HG02588 (cell line): ENCODE data around the gene AQP10.
A peak's percentile ranks its signal among the peaks of the same experiment; 100 is the strongest.
"Not testable (repeated sequence)": the region's sequence is repeated elsewhere in the genome, so short reads cannot be mapped to it uniquely, and the experiment has no call there.

Source experiments
- ATAC-seq: cut with Tn5 transposase; IDR thresholded peaks from one replicate; pipeline ENCODE4 v1.9.1; 2021; ENCODE audit warnings: mild to moderate bottlenecking, moderate library complexity; ENCODE audit not compliant: unreplicated experiment

AQP10 gene

GRCh38 chr1:154320882-154321608, at the start of gene AQP10:
AQP10 (plus strand) TSS chr1:154321093; CDS start chr1:154321156, 63 bp downstream.
- no peak for ATAC-seq

- ATAC-seq, result peak; percentile 82
These were observed 48.5 kb upstream of the AQP10 start, which contains the start of gene HAX1 for GRCh38 chr1:154272217-154272998. HAX1 (plus strand) TSS chr1:154272629; CDS start chr1:154272724, 95 bp downstream.

GRCh38 chr1:154272999-154273563, 47.8 kb upstream of the AQP10 start:
- no peak for ATAC-seq

GRCh38 chr1:154276797-154277196, 44.1 kb upstream of the AQP10 start:
- ATAC-seq, result no peak

- not testable (repeated sequence) for ATAC-seq
These were observed 33.3 kb upstream of the AQP10 start for GRCh38 chr1:154287591-154287990.

- no peak for ATAC-seq
These were observed 32.2 kb upstream of the AQP10 start for GRCh38 chr1:154288661-154289060.

- no peak for ATAC-seq
These were observed 30.0 kb upstream of the AQP10 start for GRCh38 chr1:154290921-154291320.

- no peak for ATAC-seq
These were observed 25.3 kb upstream of the AQP10 start for GRCh38 chr1:154295408-154296235.

- ATAC-seq, result no peak
These were observed 19.3 kb upstream of the AQP10 start for GRCh38 chr1:154301582-154301981.

GRCh38 chr1:154304664-154305337, 16.1 kb upstream of the AQP10 start:
- peak; percentile 54 for ATAC-seq

GRCh38 chr1:154306151-154306550, 14.7 kb upstream of the AQP10 start:
- ATAC-seq, result no peak

GRCh38 chr1:154307670-154308270, 13.1 kb upstream of the AQP10 start:
- not testable (repeated sequence) for ATAC-seq

GRCh38 chr1:154309136-154309535, 11.8 kb upstream of the AQP10 start:
- not testable (repeated sequence) for ATAC-seq

- not testable (repeated sequence) for ATAC-seq
These were observed 8.4 kb upstream of the AQP10 start for GRCh38 chr1:154312229-154313065.

GRCh38 chr1:154313066-154313356, 7.9 kb upstream of the AQP10 start:
- no peak for ATAC-seq

GRCh38 chr1:154314226-154314625, 6.7 kb upstream of the AQP10 start:
- ATAC-seq, result not testable (repeated sequence)

- ATAC-seq, result no peak
These were observed 4.2 kb upstream of the AQP10 start for GRCh38 chr1:154316704-154317103.

GRCh38 chr1:154318386-154318785, 2.5 kb upstream of the AQP10 start:
- ATAC-seq, result no peak

GRCh38 chr1:154321609-154321934, 679 bp downstream of the AQP10 start:
- not testable (repeated sequence) for ATAC-seq
